ENCODE measurements around the gene S100A10. TPM values are rescaled to one million over a fixed set of nuclear protein-coding genes. Genes with fewer than 3 reads are reported as not detected.

S100A10 gene
- total and polyA plus RNA-seq, 10 donors = 45.6 to 167 (median 79.0) TPM

DNA sequence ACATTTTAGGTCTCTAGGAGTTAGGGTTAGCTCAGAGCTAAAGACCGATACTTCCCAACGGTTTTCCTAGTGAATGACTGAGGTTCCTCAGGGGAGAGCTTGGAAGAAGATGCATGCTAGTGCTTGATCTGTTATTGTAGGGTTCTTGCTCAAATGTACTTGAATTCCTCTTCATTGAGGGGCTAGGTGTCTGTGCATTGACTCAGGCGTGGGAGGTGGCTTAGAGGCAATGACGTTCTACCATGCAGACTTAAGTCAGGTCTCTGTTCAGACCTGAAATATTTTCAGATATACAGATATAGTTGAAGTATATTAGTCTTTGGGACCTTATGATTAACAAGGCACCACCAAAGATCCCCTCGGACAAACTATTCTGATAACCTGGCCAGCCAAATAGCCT is 23.5 kb downstream of the S100A10 start:
- H3K4me3 ChIP-seq = no peak overlapping the region
- DNase-seq = no peak
- TF ChIP-seq POLR2A (IDR thresholded peaks at IDR 0.05) (no peak), POLR2AphosphoS5 (IDR thresholded peaks at IDR 0.05) (no peak)
- TF ChIP-seq, protein P1, sequence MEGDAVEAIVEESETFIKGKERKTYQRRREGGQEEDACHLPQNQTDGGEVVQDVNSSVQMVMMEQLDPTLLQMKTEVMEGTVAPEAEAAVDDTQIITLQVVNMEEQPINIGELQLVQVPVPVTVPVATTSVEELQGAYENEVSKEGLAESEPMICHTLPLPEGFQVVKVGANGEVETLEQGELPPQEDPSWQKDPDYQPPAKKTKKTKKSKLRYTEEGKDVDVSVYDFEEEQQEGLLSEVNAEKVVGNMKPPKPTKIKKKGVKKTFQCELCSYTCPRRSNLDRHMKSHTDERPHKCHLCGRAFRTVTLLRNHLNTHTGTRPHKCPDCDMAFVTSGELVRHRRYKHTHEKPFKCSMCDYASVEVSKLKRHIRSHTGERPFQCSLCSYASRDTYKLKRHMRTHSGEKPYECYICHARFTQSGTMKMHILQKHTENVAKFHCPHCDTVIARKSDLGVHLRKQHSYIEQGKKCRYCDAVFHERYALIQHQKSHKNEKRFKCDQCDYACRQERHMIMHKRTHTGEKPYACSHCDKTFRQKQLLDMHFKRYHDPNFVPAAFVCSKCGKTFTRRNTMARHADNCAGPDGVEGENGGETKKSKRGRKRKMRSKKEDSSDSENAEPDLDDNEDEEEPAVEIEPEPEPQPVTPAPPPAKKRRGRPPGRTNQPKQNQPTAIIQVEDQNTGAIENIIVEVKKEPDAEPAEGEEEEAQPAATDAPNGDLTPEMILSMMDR (IDR thresholded peaks at IDR 0.05 in 8 of 11, conservative IDR thresholded peaks at IDR 0.05 in 3 of 11) = no peak
- H3K36me3 ChIP-seq = no peaks in the 10 kb centered on the region
- intact Hi-C loops (cut with DNase I; ENCODE audit: low total_unique reads) = no loop called here
- no peak overlapping the region for H3K27ac ChIP-seq
- 70 to 85% (median 83%) methylated on average over 5 of the region's 5 CpGs for WGBS, 5 donors
- no peaks in the 10 kb centered on the region for H3K9me3 ChIP-seq
- peaks cover 3 to 46% (median 23%) of the 10 kb centered on the region in 6 donors for H3K4me1 ChIP-seq
- no peaks in the 10 kb centered on the region for H3K27me3 ChIP-seq (replicated peaks in 1 of 7)

- WGBS, 5 donors = 78 to 89% (median 79%) methylated on average over 3 of the region's 3 CpGs
- intact Hi-C loops (cut with DNase I; ENCODE audit: low total_unique reads) = no loop called here
- peaks cover 3 to 46% (median 23%) of the 10 kb centered on the region in 6 donors for H3K4me1 ChIP-seq
- no peaks in the 10 kb centered on the region for H3K27me3 ChIP-seq (replicated peaks in 1 of 7)
- H3K4me3 ChIP-seq = no peak overlapping the region
- no peaks in the 10 kb centered on the region for H3K9me3 ChIP-seq
- DNase-seq = no peak
- peak overlapping the region in 3 of 8 donors; percentile 3 to 33 (median 15) for H3K27ac ChIP-seq
- H3K36me3 ChIP-seq = no peaks in the 10 kb centered on the region
- TF ChIP-seq, protein P1 (IDR thresholded peaks at IDR 0.05 in 8 of 11, conservative IDR thresholded peaks at IDR 0.05 in 3 of 11) = no peak
- TF ChIP-seq POLR2A (IDR thresholded peaks at IDR 0.05) = no peak
- no peak for TF ChIP-seq POLR2AphosphoS5 (IDR thresholded peaks at IDR 0.05)
Measured at GRCh38 chr1:151968791-151969399, 24.8 kb downstream of the S100A10 start.

DNA sequence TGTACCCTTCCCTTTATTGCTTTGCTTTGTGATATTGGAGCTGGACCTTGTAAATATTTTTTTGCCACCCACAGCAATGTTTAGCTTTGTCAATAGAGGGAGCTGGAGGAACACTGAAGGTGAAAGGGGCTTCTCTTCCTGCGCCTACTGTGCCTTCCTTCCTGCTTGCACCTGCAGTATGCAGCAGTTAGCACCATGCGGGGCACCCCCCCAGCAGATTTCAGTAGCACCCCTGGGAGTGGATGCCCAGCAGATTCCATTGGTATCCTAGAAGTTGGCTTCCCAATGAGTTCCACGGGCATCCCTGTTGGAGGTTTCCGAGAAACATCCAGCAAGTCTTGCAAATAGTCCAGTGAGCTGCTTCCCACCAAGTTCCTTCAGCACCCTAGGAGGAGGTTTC is 25.6 kb downstream of the S100A10 start:
- Histone ChIP-seq H3K4me1 (peaks cover 3 to 42% (median 23%) of the 10 kb centered on the region in 6 donors), H3K4me3 (no peak overlapping the region), H3K27me3 (replicated peaks in 1 of 7) (no peaks in the 10 kb centered on the region), H3K9me3 (no peaks in the 10 kb centered on the region), H3K27ac (no peak overlapping the region), H3K36me3 (no peaks in the 10 kb centered on the region)
- DNase-seq = no peak
- WGBS, 5 donors = 43 to 58% (median 45%) methylated on average over 4 of the region's 4 CpGs
- TF ChIP-seq, protein P1 (IDR thresholded peaks at IDR 0.05 in 8 of 11, conservative IDR thresholded peaks at IDR 0.05 in 3 of 11) = peak; percentile 20 to 71 (median 61)
- no peak for TF ChIP-seq POLR2A (IDR thresholded peaks at IDR 0.05)
- intact Hi-C loops (cut with DNase I; ENCODE audit: low total_unique reads) = no loop called here

DNA sequence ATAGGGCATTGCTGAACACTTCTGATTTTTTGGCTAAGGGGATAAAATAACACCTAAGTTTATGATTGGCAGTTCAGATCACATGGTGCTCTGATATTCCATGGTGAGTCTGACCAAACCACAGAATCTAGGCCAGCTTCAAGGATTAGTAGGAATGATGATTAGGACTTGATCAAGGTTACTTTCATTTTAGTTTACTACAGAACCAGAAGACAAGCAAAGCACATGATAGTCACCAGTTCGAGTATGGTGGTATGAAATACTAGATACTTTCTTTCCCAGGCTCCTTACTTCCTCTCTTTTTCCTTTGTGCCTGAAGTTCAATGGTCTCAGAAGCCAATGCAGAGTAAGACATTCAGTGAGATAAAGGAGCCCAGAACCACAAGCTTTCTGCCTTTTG is 26.6 kb downstream of the S100A10 start:
- WGBS, 5 donors = 62 to 85% (median 64%) methylated on average over 1 of the region's 1 CpG
- no peak overlapping the region for H3K4me3 ChIP-seq
- TF ChIP-seq, protein P1 (IDR thresholded peaks at IDR 0.05 in 8 of 11, conservative IDR thresholded peaks at IDR 0.05 in 3 of 11) = no peak
- TF ChIP-seq POLR2AphosphoS5 (IDR thresholded peaks at IDR 0.05) (no peak), POLR2A (IDR thresholded peaks at IDR 0.05) (no peak)

More for the DNA sequence above, 26.6 kb downstream of the S100A10 start:
- Histone ChIP-seq H3K27ac (no peak overlapping the region), H3K4me1 (peaks cover 3 to 35% (median 23%) of the 10 kb centered on the region in 6 donors), H3K9me3 (no peaks in the 10 kb centered on the region), H3K36me3 (no peaks in the 10 kb centered on the region), H3K27me3 (replicated peaks in 1 of 7) (no peaks in the 10 kb centered on the region)
- intact Hi-C loops (cut with DNase I; ENCODE audit: low total_unique reads) = no loop called here
- DNase-seq = no peak
